Measurements from ENCODE around the gene ADCYAP1R1. TPM values are rescaled to one million over a fixed set of nuclear protein-coding genes. Genes with fewer than 3 reads are reported as not detected.
A peak's percentile ranks its signal among the peaks of the same experiment; 100 is the strongest.

Gene ADCYAP1R1
- total RNA-seq, 1 donor from 2014 or later = 39.3 TPM

DNA sequence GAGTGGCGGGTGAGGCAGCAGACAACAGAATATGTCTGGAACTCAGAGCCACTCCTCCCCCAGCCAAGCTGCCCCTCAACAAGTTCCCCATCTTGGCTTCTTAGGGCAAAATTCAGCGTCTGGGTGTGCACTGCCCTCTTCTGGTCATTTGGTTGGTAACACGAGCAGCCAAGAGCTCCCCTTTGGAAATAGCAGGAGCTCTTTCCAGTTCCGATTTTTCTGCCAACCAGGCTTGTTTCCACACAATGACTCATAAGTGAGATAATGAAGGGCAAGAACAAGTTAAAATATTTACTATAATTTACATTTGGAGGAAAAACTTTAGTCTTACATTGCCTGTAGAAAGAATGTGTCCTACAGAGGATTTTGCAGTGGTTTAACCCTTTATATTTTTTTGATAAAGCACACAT, 70.5 kb downstream of the ADCYAP1R1 start:
- Mint-ChIP-seq H3K4me3 (ENCODE audit: unreplicated experiment) (no peak overlapping the region), H3K27ac (ENCODE audit: unreplicated experiment) (no peak overlapping the region), H3K4me1 (ENCODE audit: unreplicated experiment) (peaks cover 8% of the 10 kb centered on the region), H3K27me3 (ENCODE audit: unreplicated experiment) (peaks cover 3% of the 10 kb centered on the region), H3K36me3 (ENCODE audit: low read depth, unreplicated experiment) (no peaks in the 10 kb centered on the region), H3K9me3 (ENCODE audit: unreplicated experiment) (no peaks in the 10 kb centered on the region)
- TF ChIP-seq, protein P1, sequence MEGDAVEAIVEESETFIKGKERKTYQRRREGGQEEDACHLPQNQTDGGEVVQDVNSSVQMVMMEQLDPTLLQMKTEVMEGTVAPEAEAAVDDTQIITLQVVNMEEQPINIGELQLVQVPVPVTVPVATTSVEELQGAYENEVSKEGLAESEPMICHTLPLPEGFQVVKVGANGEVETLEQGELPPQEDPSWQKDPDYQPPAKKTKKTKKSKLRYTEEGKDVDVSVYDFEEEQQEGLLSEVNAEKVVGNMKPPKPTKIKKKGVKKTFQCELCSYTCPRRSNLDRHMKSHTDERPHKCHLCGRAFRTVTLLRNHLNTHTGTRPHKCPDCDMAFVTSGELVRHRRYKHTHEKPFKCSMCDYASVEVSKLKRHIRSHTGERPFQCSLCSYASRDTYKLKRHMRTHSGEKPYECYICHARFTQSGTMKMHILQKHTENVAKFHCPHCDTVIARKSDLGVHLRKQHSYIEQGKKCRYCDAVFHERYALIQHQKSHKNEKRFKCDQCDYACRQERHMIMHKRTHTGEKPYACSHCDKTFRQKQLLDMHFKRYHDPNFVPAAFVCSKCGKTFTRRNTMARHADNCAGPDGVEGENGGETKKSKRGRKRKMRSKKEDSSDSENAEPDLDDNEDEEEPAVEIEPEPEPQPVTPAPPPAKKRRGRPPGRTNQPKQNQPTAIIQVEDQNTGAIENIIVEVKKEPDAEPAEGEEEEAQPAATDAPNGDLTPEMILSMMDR (IDR thresholded peaks at IDR 0.05; ENCODE audit: unreplicated experiment) = peak; percentile 82
- DNase-seq (ENCODE audit: low spot score) = peak; percentile 73

DNA sequence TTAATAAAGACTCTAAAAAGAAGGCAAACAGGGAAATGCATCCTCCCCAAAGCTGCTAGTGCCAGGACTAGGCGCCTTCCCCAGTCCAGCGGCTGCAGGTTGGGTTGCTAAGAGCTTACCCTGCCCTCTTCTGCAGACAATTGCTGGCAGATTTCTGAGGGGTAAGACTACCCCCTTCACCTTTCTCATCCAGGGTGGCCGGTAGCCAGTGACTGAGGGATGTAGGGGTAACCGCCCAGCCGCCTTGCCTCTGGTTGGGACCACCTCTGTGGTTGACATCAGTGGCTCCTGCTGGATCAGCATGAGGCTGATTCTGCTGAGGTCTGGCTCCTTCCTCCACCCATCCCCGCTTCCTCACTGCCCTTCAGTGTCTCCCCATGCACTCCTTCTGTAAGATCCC, 71.2 kb downstream of the ADCYAP1R1 start:
- Mint-ChIP-seq H3K9me3 (ENCODE audit: unreplicated experiment) (no peaks in the 10 kb centered on the region), H3K4me1 (ENCODE audit: unreplicated experiment) (peaks cover 8% of the 10 kb centered on the region), H3K27ac (ENCODE audit: unreplicated experiment) (no peak overlapping the region), H3K4me3 (ENCODE audit: unreplicated experiment) (no peak overlapping the region), H3K27me3 (ENCODE audit: unreplicated experiment) (peaks cover 3% of the 10 kb centered on the region), H3K36me3 (ENCODE audit: low read depth, unreplicated experiment) (no peaks in the 10 kb centered on the region)
- no peak for DNase-seq (ENCODE audit: low spot score)
- TF ChIP-seq, protein P1 (IDR thresholded peaks at IDR 0.05; ENCODE audit: unreplicated experiment) = no peak

DNA sequence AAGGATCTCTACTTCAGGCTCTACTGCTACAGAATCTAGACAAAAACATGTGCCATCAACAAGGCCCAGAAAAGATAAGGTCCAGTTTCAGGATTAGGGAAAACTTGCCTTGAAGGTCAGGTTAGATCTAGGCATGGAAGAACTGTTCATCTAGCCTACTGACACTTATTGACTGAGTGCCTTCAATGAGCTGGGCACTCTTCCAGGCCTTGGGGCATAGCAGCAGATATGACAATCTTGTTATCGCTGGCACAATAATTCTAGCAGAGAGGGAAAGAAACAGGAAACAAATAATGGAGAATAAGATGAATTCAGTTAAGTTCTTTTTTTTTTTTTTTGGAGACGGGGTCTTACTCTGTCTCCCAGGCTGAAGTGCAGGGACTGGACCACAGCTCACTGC, 71.6 kb downstream of the ADCYAP1R1 start:
- Mint-ChIP-seq H3K9me3 (ENCODE audit: unreplicated experiment) (no peaks in the 10 kb centered on the region), H3K27me3 (ENCODE audit: unreplicated experiment) (peaks cover 3% of the 10 kb centered on the region), H3K36me3 (ENCODE audit: low read depth, unreplicated experiment) (no peaks in the 10 kb centered on the region), H3K4me1 (ENCODE audit: unreplicated experiment) (peaks cover 8% of the 10 kb centered on the region), H3K27ac (ENCODE audit: unreplicated experiment) (no peak overlapping the region), H3K4me3 (ENCODE audit: unreplicated experiment) (no peak overlapping the region)
- DNase-seq (ENCODE audit: low spot score) = no peak
- TF ChIP-seq, protein P1 (IDR thresholded peaks at IDR 0.05; ENCODE audit: unreplicated experiment) = no peak

DNA sequence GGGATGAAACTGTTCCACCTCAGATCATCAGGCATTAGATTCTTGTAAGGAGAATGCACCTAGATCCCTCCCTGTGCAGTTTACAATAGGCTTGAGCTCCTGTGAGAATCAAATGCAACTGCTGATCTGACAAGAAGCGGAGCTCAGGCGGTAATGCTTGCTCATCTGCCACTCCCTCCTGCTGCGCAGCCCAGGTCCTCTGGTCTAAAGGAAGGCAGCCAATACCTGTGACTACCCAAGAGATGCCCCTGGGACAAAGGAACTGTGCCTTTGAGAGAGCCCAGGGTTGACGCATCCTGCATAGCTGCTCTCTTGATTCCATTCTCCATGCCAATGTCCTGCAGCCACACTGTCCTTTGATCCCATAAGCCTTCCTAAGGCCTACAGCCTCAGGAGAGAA, 73.1 kb downstream of the ADCYAP1R1 start:
- DNase-seq (ENCODE audit: low spot score) = no peak
- Mint-ChIP-seq H3K36me3 (ENCODE audit: low read depth, unreplicated experiment) (no peaks in the 10 kb centered on the region), H3K9me3 (ENCODE audit: unreplicated experiment) (no peaks in the 10 kb centered on the region)

DNA sequence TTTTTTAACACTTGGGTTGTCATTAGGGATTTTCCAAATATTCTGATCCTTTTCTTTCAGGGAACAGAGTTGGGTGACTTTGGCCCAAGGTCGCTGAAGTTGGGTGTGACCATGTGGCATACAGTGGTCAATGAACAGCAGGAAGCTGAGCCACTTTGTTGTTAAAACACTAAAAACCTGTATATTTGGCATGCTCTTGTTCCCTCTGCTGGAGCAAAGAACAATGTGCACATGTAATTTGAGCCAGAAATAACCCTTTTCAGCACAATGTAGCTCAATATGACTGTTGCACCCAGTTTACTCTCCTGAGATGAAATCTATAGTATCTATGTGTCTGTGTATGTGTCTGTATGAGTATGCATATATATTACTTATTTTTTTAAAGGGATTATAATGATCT, 74.9 kb downstream of the ADCYAP1R1 start:
- H3K27me3 Mint-ChIP-seq (ENCODE audit: unreplicated experiment) = peaks cover 2% of the 10 kb centered on the region
- TF ChIP-seq, protein P1 (IDR thresholded peaks at IDR 0.05; ENCODE audit: unreplicated experiment) = peak; percentile 24
- no peak overlapping the region for H3K27ac Mint-ChIP-seq (ENCODE audit: unreplicated experiment)
- H3K9me3 Mint-ChIP-seq (ENCODE audit: unreplicated experiment) = no peaks in the 10 kb centered on the region
- no peak overlapping the region for H3K4me3 Mint-ChIP-seq (ENCODE audit: unreplicated experiment)
- H3K4me1 Mint-ChIP-seq (ENCODE audit: unreplicated experiment) = peaks cover 11% of the 10 kb centered on the region
- no peaks in the 10 kb centered on the region for H3K36me3 Mint-ChIP-seq (ENCODE audit: low read depth, unreplicated experiment)
- DNase-seq (ENCODE audit: low spot score) = no peak

More for the DNA sequence above, 73.1 kb downstream of the ADCYAP1R1 start:
- Mint-ChIP-seq H3K27ac (ENCODE audit: unreplicated experiment) (no peak overlapping the region), H3K27me3 (ENCODE audit: unreplicated experiment) (peaks cover 3% of the 10 kb centered on the region), H3K4me1 (ENCODE audit: unreplicated experiment) (peaks cover 12% of the 10 kb centered on the region), H3K4me3 (ENCODE audit: unreplicated experiment) (no peak overlapping the region)
- TF ChIP-seq, protein P1 (IDR thresholded peaks at IDR 0.05; ENCODE audit: unreplicated experiment) = no peak

Data from endothelial cell (in vitro differentiated cells).